Mesenchymal stem cell (in vitro differentiated cells and primary cell): ENCODE measurements around the gene GPER1.

Experiments
- DNase-seq: peaks from one replicate; pipeline ENCODE4 v3.0.0-alpha.2; 2013
- H2AFZ ChIP-seq: one replicate; pipeline ENCODE4 v1.6.1; 2013; ENCODE audit warnings: low read depth, mild to moderate bottlenecking, control low read depth, inconsistent platforms, low read length, moderate library complexity
- H2AK5ac ChIP-seq: 2 replicates; pipeline ENCODE4 v1.6.1; 2013; ENCODE audit warnings: low read length, moderate library complexity, mild to moderate bottlenecking, inconsistent platforms; ENCODE audit not compliant: severe bottlenecking
- H2BK120ac ChIP-seq: one replicate; pipeline ENCODE4 v1.6.1; 2013; ENCODE audit warnings: low read depth, mild to moderate bottlenecking, inconsistent platforms, low read length, moderate library complexity
- H2BK12ac ChIP-seq, 2 experiments: one replicate each; pipeline ENCODE4 v1.6.1; 2013; ENCODE audit warnings: inconsistent platforms in 2 of 2, low read length in 2 of 2, mild to moderate bottlenecking in 2 of 2, moderate library complexity in 2 of 2, control low read depth in 1 of 2
- H2BK15ac ChIP-seq: one replicate; pipeline ENCODE4 v1.6.1; 2013; ENCODE audit warnings: mild to moderate bottlenecking, low read depth, inconsistent platforms; ENCODE audit not compliant: poor library complexity, severe bottlenecking
- H2BK5ac ChIP-seq: 2 replicates; pipeline ENCODE4 v1.6.1; 2013; ENCODE audit warnings: low read depth, mild to moderate bottlenecking, low read length, control low read depth, inconsistent platforms; ENCODE audit not compliant: poor library complexity, severe bottlenecking
- H3K14ac ChIP-seq, 2 experiments: one replicate each; pipeline ENCODE4 v1.6.1; 2013; ENCODE audit warnings: inconsistent platforms in 2 of 2, low read length in 2 of 2, control low read depth in 1 of 2, mild to moderate bottlenecking in 1 of 2, moderate library complexity in 1 of 2
- H3K18ac ChIP-seq, 2 experiments: one replicate each; pipeline ENCODE4 v1.6.1; 2013; ENCODE audit warnings: inconsistent platforms in 2 of 2, low read length in 2 of 2, control low read depth in 1 of 2, low read depth in 1 of 2, mild to moderate bottlenecking in 1 of 2
- H3K23ac ChIP-seq, 2 experiments: one replicate each; pipeline ENCODE4 v1.6.1; 2013; ENCODE audit warnings: inconsistent platforms in 2 of 2, low read length in 2 of 2, mild to moderate bottlenecking in 2 of 2, moderate library complexity in 2 of 2, control low read depth in 1 of 2
- H3K27ac ChIP-seq: 2 replicates; pipeline ENCODE4 v1.5.1; 2013; ENCODE audit warnings: mild to moderate bottlenecking, moderate library complexity, low read length, control low read depth, inconsistent platforms; ENCODE audit not compliant: poor library complexity, severe bottlenecking
- H3K27me3 ChIP-seq, 2 experiments: 2 replicates each; pipeline versions ENCODE4 v1.6.1 to v1.7.0; 2013; ENCODE audit warnings: low read length in 2 of 2, mild to moderate bottlenecking in 2 of 2, moderate library complexity in 2 of 2, control low read depth in 1 of 2, inconsistent platforms in 1 of 2; ENCODE audit not compliant: control insufficient read depth in 1 of 2, insufficient read depth in 1 of 2
- H3K36me3 ChIP-seq, 2 experiments: 2 replicates each; pipeline versions ENCODE4 v1.6.1 to v1.7.0; 2013; ENCODE audit warnings: low read length in 2 of 2, control low read depth in 1 of 2, inconsistent platforms in 1 of 2, low read depth in 1 of 2, mild to moderate bottlenecking in 1 of 2; ENCODE audit not compliant: insufficient read depth in 2 of 2, control insufficient read depth in 1 of 2
- H3K4ac ChIP-seq, 2 experiments: one replicate each; pipeline ENCODE4 v1.6.1; 2013; ENCODE audit warnings: inconsistent platforms in 2 of 2, low read length in 2 of 2, mild to moderate bottlenecking in 2 of 2, moderate library complexity in 2 of 2, control low read depth in 1 of 2, low read depth in 1 of 2
- H3K4me1 ChIP-seq: 2 replicates; pipeline ENCODE4 v1.6.1; 2013; ENCODE audit warnings: low read depth, low read length, control low read depth; ENCODE audit not compliant: control insufficient read depth, insufficient read depth
- H3K4me2 ChIP-seq: 2 replicates; pipeline ENCODE4 v1.6.1; 2013; ENCODE audit warnings: low read length, mild to moderate bottlenecking, inconsistent platforms; ENCODE audit not compliant: poor library complexity, severe bottlenecking
- H3K4me3 ChIP-seq, 2 experiments: 2 replicates each; pipeline versions ENCODE4 v1.5.1 to v1.7.0; 2013; ENCODE audit warnings: low read length in 2 of 2, mild to moderate bottlenecking in 2 of 2, control low read depth in 1 of 2, low read depth in 1 of 2; ENCODE audit not compliant: insufficient read depth in 1 of 2
- H3K79me1 ChIP-seq: replicated peaks from 2 replicates; pipeline ENCODE4 v1.6.1; 2013; ENCODE audit warnings: mild to moderate bottlenecking, control low read depth, low read length, inconsistent platforms; ENCODE audit not compliant: poor library complexity, severe bottlenecking
- H3K9ac ChIP-seq: 2 replicates; pipeline ENCODE4 v1.7.0; 2013; ENCODE audit warnings: mild to moderate bottlenecking, low read length, moderate library complexity
- H3K9me3 ChIP-seq: 2 replicates; pipeline ENCODE4 v1.7.0; 2013; ENCODE audit warnings: mild to moderate bottlenecking, low read length; ENCODE audit not compliant: control insufficient read depth
- H4K8ac ChIP-seq: one replicate; pipeline ENCODE4 v1.6.1; 2013; ENCODE audit warnings: inconsistent platforms, mild to moderate bottlenecking, low read length, moderate library complexity
- H4K91ac ChIP-seq: one replicate; pipeline ENCODE4 v1.6.1; 2013; ENCODE audit warnings: mild to moderate bottlenecking, low read length, inconsistent platforms
- WGBS: methylation state at CpG from one replicate; pipeline ENCODE4 v1.1.7; 2013; ENCODE audit warnings: mixed read lengths; 5-methylcytosine and 5-hydroxymethylcytosine counted together

GPER1 gene

GRCh38 chr7:1103009-1103788 is 15.3 kb downstream of the GPER1 start:
- Histone ChIP-seq H2AK5ac (no peak overlapping the region), H3K14ac (no peak overlapping the region), H3K9me3 (no peaks in the 10 kb centered on the region), H2BK12ac (no peak overlapping the region), H3K36me3 (peaks cover 4 to 55% of the 10 kb centered on the region in 2 experiments), H4K8ac (no peak overlapping the region), H3K27ac (no peak overlapping the region), H3K23ac (no peak overlapping the region), H2BK15ac (no peak overlapping the region), H2BK5ac (no peak overlapping the region), H2AFZ (no peak overlapping the region), H3K4ac (no peak overlapping the region), H3K79me1 (peaks cover 58% of the 10 kb centered on the region), H3K4me1 (peaks cover 37% of the 10 kb centered on the region), H3K9ac (no peak overlapping the region), H3K4me3 (no peak overlapping the region), H4K91ac (no peak overlapping the region), H3K18ac (no peak overlapping the region), H3K4me2 (no peak overlapping the region), H3K27me3 (no peaks in the 10 kb centered on the region), H2BK120ac (no peak overlapping the region)
- DNase-seq = no peak
- 94% methylated on average over 34 of the region's 34 CpGs for WGBS

- H3K4me2 ChIP-seq = no peak overlapping the region
- 95% methylated on average over 21 of the region's 21 CpGs for WGBS
Measured at GRCh38 chr7:1103789-1104515, 16.0 kb downstream of the GPER1 start.

DNA sequence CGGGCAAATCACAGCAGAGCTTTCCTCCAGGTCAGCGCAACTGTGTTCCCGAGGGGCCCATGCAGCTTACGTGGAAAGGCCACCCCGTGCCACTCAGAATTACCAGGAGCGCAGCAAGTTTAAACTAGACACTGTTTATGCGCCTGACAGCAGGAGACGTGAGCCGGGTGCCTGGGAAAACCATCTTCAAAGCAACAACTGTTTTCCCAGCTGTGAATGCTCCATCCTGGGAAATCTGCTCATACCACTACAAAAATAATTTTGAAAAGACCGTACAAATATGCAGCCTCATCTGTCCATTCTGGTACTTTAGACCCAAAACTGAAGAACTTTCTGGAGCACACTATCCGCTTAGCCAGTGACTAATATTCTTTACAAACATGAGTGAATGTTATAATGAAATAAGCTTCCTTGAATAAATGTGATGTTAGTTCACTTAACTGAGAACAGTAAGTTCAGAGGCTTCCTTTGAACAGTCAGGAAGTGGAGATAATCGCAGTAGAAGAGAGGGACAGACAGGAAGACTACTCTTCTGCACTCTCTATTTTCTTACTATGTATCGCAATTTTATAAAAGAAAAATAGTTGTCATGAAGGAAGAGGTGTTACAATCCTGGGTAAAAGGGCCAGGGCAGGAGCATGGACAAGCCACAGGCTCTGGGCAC is 16.7 kb downstream of the GPER1 start:
- Histone ChIP-seq H2BK5ac (no peak overlapping the region), H3K4ac (no peak overlapping the region), H3K4me2 (no peak overlapping the region), H3K4me3 (no peak overlapping the region), H3K27ac (no peak overlapping the region), H4K91ac (no peak overlapping the region), H2BK15ac (no peak overlapping the region), H3K9ac (no peak overlapping the region), H3K27me3 (no peaks in the 10 kb centered on the region), H3K79me1 (peaks cover 61% of the 10 kb centered on the region), H3K4me1 (peaks cover 37% of the 10 kb centered on the region), H3K14ac (no peak overlapping the region), H3K9me3 (no peaks in the 10 kb centered on the region), H2BK12ac (no peak overlapping the region), H2BK120ac (no peak overlapping the region), H3K23ac (no peak overlapping the region), H2AFZ (no peak overlapping the region), H2AK5ac (no peak overlapping the region), H3K36me3 (peaks cover under 1 to 48% of the 10 kb centered on the region in 2 experiments), H3K18ac (no peak overlapping the region), H4K8ac (no peak overlapping the region)
- 93% methylated on average over 11 of the region's 13 CpGs for WGBS
- DNase-seq = no peak

More at GRCh38 chr7:1103789-1104515, 16.0 kb downstream of the GPER1 start:
- no peak overlapping the region for H4K91ac ChIP-seq
- H3K18ac ChIP-seq = no peak overlapping the region
- H3K36me3 ChIP-seq = peaks cover 3 to 48% of the 10 kb centered on the region in 2 experiments
- H3K9me3 ChIP-seq = no peaks in the 10 kb centered on the region
- H2BK5ac ChIP-seq = no peak overlapping the region
- no peaks in the 10 kb centered on the region for H3K27me3 ChIP-seq
- H3K4me3 ChIP-seq = no peak overlapping the region
- H2BK15ac ChIP-seq = no peak overlapping the region
- H4K8ac ChIP-seq = no peak overlapping the region
- no peak overlapping the region for H3K27ac ChIP-seq
- H2BK120ac ChIP-seq = no peak overlapping the region
- H2AFZ ChIP-seq = no peak overlapping the region
- H3K9ac ChIP-seq = no peak overlapping the region
- no peak overlapping the region for H2BK12ac ChIP-seq
- H3K79me1 ChIP-seq = peaks cover 60% of the 10 kb centered on the region
- peaks cover 39% of the 10 kb centered on the region for H3K4me1 ChIP-seq
- H3K14ac ChIP-seq = no peak overlapping the region
- H2AK5ac ChIP-seq = no peak overlapping the region
- no peak overlapping the region for H3K23ac ChIP-seq
- no peak for DNase-seq
- no peak overlapping the region for H3K4ac ChIP-seq

DNA sequence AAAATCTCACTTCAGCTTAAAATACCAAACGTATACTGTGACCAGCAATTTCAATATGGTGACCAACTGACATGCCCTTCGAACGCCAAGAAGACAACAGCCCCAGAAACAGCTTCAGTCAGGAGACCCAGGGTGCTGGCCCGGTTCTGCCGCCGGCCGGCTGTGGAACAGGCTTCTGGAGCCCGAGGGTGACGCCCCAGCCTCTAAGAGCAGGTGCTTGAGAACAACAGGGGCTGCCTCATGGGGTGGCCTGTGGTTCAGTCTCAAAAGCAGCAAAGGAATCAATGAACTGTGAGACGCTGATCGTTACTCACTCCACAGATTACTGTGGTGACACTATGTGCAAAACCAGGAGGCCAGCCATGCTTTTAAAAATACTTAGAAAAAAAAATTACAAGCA is 17.3 kb downstream of the GPER1 start:
- DNase-seq = no peak
- Histone ChIP-seq H3K23ac (no peak overlapping the region), H3K4ac (no peak overlapping the region), H3K14ac (no peak overlapping the region), H3K9me3 (no peaks in the 10 kb centered on the region), H3K27ac (no peak overlapping the region), H3K4me3 (no peak overlapping the region), H2BK15ac (no peak overlapping the region), H4K8ac (no peak overlapping the region), H3K9ac (no peak overlapping the region), H2AK5ac (no peak overlapping the region), H2BK5ac (no peak overlapping the region), H2BK120ac (no peak overlapping the region), H3K27me3 (no peaks in the 10 kb centered on the region), H3K36me3 (peaks cover 0 to 49% of the 10 kb centered on the region in 2 experiments), H2AFZ (no peak overlapping the region), H2BK12ac (no peak overlapping the region), H3K4me1 (peaks cover 32% of the 10 kb centered on the region), H4K91ac (no peak overlapping the region), H3K18ac (no peak overlapping the region), H3K4me2 (no peak overlapping the region), H3K79me1 (peaks cover 61% of the 10 kb centered on the region)
- WGBS = 96% methylated on average over 11 of the region's 11 CpGs
